Measurements from ENCODE around the gene KCP.

- TF ChIP-seq, protein P1, sequence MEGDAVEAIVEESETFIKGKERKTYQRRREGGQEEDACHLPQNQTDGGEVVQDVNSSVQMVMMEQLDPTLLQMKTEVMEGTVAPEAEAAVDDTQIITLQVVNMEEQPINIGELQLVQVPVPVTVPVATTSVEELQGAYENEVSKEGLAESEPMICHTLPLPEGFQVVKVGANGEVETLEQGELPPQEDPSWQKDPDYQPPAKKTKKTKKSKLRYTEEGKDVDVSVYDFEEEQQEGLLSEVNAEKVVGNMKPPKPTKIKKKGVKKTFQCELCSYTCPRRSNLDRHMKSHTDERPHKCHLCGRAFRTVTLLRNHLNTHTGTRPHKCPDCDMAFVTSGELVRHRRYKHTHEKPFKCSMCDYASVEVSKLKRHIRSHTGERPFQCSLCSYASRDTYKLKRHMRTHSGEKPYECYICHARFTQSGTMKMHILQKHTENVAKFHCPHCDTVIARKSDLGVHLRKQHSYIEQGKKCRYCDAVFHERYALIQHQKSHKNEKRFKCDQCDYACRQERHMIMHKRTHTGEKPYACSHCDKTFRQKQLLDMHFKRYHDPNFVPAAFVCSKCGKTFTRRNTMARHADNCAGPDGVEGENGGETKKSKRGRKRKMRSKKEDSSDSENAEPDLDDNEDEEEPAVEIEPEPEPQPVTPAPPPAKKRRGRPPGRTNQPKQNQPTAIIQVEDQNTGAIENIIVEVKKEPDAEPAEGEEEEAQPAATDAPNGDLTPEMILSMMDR (IDR thresholded peaks at IDR 0.05; ENCODE audit: insufficient read depth, low read length), result no peak
- TF ChIP-seq GABPA (IDR thresholded peaks at IDR 0.05; ENCODE audit: low read depth) (no peak), POLR2AphosphoS5 (IDR thresholded peaks at IDR 0.05; ENCODE audit: low read depth) (no peak)
These were observed 17.0 kb downstream of the KCP start for GRCh38 chr7:128893251-128894100.
